Lower lobe of right lung (tissue), 2 donors: ENCODE data around the gene DOCK3. TPM values are rescaled to one million over a fixed set of nuclear protein-coding genes. Genes with fewer than 3 reads are reported as not detected.
A peak's percentile ranks its signal among the peaks of the same experiment; 100 is the strongest.

Experiments used
- ATAC-seq, 2 donors: fragments of 200-7000 bp; cut with Tn5 transposase; one replicate each; pipeline ENCODE4 v1.9.1; 2020 to 2022; ENCODE audit warnings: mild to moderate bottlenecking in 2 of 2, moderate library complexity in 2 of 2
- DNase-seq: peaks from one replicate; pipeline ENCODE4 v3.0.0-alpha.2; 2020
- H3K27ac ChIP-seq: fragments of 200-600 bp; one replicate; pipeline ENCODE4 v1.8.0; 2022
- H3K27me3 ChIP-seq: fragments of 200-600 bp; one replicate; pipeline ENCODE4 v1.8.0; 2022; ENCODE audit warnings: low read depth
- H3K36me3 ChIP-seq: fragments of 200-600 bp; one replicate; pipeline ENCODE4 v1.8.0; 2022; ENCODE audit warnings: mild to moderate bottlenecking
- H3K4me1 ChIP-seq: fragments of 200-600 bp; one replicate; pipeline ENCODE4 v1.8.0; 2022
- H3K4me3 ChIP-seq: fragments of 200-600 bp; one replicate; pipeline ENCODE4 v1.8.0; 2022; ENCODE audit warnings: mild to moderate bottlenecking
- H3K9me3 ChIP-seq: fragments of 200-600 bp; one replicate; pipeline ENCODE4 v1.8.0; 2022
- intact Hi-C: fragments of 100-400 bp; cut with DNase I; formaldehyde crosslinking; loops from one replicate; pipeline ENCODE4 v1.11.0; 2022
- microRNA-seq: library from miRNA; unstranded; fragments of <30 nt; microRNA quantifications from one replicate; pipeline ENCODE4 v1.2.0, GENCODE V29; 2020; ENCODE audit warnings: borderline number of aligned reads
- total RNA-seq: library from RNA; stranded (reverse); fragmentation: NEBNext Ultra II Directional; extraction: Animal tissue kit (Norgen Biotek cat#: 25700); gene quantifications from one replicate; pipeline ENCODE4 v1.2.1, GENCODE V29; 2021
- TF ChIP-seq, protein P1 (sequence below): fragments of 200-600 bp; IDR thresholded peaks from one replicate; pipeline ENCODE4 v1.8.0; 2022; ENCODE audit warnings: antibody characterized with exemption, mild to moderate bottlenecking
- donor health status: DM: no; HTN: yes; CAD: no; lungs with severe emphysema.

Gene DOCK3
- total RNA-seq, 1 donor from 2014 or later = 1.5 TPM

DNA sequence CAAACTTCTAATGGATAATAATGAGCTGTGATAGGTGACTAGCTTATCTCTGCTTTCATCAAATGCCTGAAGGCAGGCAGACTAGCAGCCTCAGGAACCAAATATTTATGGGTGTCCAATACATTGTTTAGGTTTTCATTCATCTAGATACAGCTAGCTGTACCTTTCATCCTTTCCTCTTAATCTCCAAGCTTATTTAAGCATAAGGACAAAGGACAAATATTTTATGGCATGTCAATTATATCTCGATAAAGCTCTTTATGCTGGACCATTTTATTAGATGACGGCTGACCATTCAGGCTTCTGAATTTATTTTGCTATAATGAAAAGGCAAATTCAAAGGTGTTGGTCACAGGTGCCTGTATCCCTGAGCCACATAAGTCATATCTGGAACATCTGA, 733.3 kb downstream of the DOCK3 start:
- no peak overlapping the region for H3K27ac ChIP-seq
- no peaks in the 10 kb centered on the region for H3K27me3 ChIP-seq
- intact Hi-C loops = no loop called here
- DNase-seq = no peak
- H3K9me3 ChIP-seq = no peaks in the 10 kb centered on the region
- TF ChIP-seq, protein P1, sequence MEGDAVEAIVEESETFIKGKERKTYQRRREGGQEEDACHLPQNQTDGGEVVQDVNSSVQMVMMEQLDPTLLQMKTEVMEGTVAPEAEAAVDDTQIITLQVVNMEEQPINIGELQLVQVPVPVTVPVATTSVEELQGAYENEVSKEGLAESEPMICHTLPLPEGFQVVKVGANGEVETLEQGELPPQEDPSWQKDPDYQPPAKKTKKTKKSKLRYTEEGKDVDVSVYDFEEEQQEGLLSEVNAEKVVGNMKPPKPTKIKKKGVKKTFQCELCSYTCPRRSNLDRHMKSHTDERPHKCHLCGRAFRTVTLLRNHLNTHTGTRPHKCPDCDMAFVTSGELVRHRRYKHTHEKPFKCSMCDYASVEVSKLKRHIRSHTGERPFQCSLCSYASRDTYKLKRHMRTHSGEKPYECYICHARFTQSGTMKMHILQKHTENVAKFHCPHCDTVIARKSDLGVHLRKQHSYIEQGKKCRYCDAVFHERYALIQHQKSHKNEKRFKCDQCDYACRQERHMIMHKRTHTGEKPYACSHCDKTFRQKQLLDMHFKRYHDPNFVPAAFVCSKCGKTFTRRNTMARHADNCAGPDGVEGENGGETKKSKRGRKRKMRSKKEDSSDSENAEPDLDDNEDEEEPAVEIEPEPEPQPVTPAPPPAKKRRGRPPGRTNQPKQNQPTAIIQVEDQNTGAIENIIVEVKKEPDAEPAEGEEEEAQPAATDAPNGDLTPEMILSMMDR = no peak
- H3K4me3 ChIP-seq = no peak overlapping the region
- no peak for ATAC-seq
- no peaks in the 10 kb centered on the region for H3K4me1 ChIP-seq
- H3K36me3 ChIP-seq = peaks cover 83% of the 10 kb centered on the region

DNA sequence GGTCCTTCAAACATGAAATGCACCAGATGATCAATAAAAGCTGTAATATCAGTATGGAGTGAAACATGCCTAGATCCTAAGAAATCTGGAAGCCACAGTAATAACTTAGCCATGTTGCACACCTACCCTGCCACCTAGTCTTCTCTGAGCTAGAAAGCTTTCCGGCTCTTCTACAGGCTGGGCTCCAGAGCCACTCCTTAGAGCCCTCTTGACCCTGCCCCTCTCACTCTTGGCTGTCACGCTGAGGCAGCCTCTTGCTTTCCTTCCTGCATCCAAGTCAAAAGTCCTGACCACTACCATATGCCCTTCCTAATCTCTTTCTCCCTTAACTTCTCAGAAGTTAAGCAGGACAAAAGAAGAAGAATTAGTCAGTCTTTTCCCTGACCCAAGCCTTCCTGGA, 734.1 kb downstream of the DOCK3 start:
- H3K9me3 ChIP-seq = no peaks in the 10 kb centered on the region
- H3K4me1 ChIP-seq = no peaks in the 10 kb centered on the region
- H3K4me3 ChIP-seq = no peak overlapping the region
- H3K36me3 ChIP-seq = peaks cover 83% of the 10 kb centered on the region
- H3K27ac ChIP-seq = no peak overlapping the region
- no peak for DNase-seq
- ATAC-seq = peak; percentile 81 to 82
- no peaks in the 10 kb centered on the region for H3K27me3 ChIP-seq
- intact Hi-C loops = no loop called here
- TF ChIP-seq, protein P1 = no peak

DNA sequence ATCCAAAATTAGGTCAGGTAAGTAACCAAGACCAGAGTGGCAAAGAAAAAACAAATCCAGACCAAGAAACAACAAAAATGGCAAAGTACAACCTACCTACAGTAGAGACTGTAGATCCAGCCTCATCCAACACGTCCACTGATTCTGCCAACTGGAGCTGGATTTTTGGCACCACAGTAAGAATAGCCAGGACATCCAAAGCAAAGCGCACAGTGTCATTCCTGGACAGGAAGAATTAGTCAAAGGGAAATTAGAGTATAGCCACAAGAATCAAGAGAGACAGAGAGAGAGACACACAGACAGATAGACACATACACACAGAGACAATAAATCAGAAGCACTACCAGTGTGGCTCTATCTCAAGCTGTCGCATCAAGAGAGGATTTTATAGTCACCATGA, 747.5 kb downstream of the DOCK3 start:
- Histone ChIP-seq H3K27me3 (no peaks in the 10 kb centered on the region), H3K27ac (no peak overlapping the region), H3K36me3 (peaks cover 85% of the 10 kb centered on the region), H3K4me3 (no peak overlapping the region), H3K9me3 (no peaks in the 10 kb centered on the region), H3K4me1 (no peaks in the 10 kb centered on the region)
- TF ChIP-seq, protein P1 = no peak
- intact Hi-C loops = no loop called here
- DNase-seq (no peak), ATAC-seq (no peak)

DNA sequence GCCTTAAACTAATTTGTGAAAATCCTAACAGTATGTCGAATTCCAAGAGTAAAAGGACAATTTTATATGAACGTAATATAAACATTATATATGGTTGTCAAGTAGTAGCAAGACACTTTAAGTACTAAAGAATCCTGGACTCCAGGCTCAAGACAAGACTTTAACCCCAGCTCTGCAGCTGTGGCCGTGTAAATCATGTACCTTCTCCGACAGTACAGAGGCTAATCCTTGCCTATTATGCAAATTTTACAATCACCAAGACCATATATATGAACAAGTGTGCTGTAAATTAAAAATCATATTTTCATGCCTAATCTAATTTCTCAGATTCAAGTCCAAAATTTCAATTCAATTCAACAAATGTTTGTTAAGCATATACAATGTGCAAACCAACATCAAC, 752.2 kb downstream of the DOCK3 start:
- H3K9me3 ChIP-seq = no peaks in the 10 kb centered on the region
- no peaks in the 10 kb centered on the region for H3K4me1 ChIP-seq
- H3K27me3 ChIP-seq = no peaks in the 10 kb centered on the region
- no peak overlapping the region for H3K4me3 ChIP-seq
- TF ChIP-seq, protein P1 = no peak
- H3K27ac ChIP-seq = no peak overlapping the region
- ATAC-seq = no peak
- peaks cover 87% of the 10 kb centered on the region for H3K36me3 ChIP-seq
- DNase-seq = no peak
- intact Hi-C loops = no loop called here

DNA sequence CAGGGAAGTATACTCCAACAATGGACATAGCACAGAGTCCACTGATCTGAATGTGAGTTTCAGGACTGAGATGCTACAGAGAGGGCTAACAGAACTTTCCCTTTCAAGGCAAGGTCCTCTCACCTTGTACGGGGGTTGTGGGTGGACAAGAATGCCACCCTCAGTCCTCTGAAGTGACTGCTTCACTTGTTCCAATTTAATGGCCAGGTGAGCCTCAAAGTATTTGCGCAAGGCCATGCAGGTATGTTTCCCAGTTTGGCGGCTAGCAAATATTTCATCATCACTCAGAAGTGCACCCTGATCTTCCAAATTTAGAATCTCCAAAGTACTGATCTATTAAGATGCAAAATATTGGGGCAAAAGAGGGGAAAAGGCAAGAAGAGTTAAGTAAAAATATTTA, 754.4 kb downstream of the DOCK3 start:
- TF ChIP-seq, protein P1 = no peak
- no peak for DNase-seq
- Histone ChIP-seq H3K36me3 (peaks cover 89% of the 10 kb centered on the region), H3K27ac (no peak overlapping the region), H3K4me3 (no peak overlapping the region), H3K4me1 (no peaks in the 10 kb centered on the region), H3K9me3 (no peaks in the 10 kb centered on the region), H3K27me3 (no peaks in the 10 kb centered on the region)
- ATAC-seq = peak; percentile 41 to 48
- intact Hi-C loops = no loop called here

Small RNAs within 50 kb of the gene (microRNA-seq; reads per million reads assigned to microRNA genes)
- gene MIR4787 = 2.0 reads per million

Other genes starting within 250 kb of the DOCK3 start
- 105 TPM for gene CACNA2D2, start 171.3 kb upstream of the DOCK3 start, total RNA-seq
- gene C3orf18, start 107.2 kb upstream of the DOCK3 start, total RNA-seq = 6.7 TPM
- gene HEMK1, start 105.4 kb upstream of the DOCK3 start, total RNA-seq = 28.4 TPM
- 48.8 TPM for gene CISH, start 63.2 kb upstream of the DOCK3 start, total RNA-seq
- 68.6 TPM for gene MAPKAPK3, start 57.8 kb upstream of the DOCK3 start, total RNA-seq